ENCODE data around the gene CD63. TPM values are rescaled to one million over a fixed set of nuclear protein-coding genes. Genes with fewer than 3 reads are reported as not detected.

Gene CD63
- total and polyA plus RNA-seq, 9 of the 15 experiments (the other 6 are each of a cell fraction or from before 2014, with no cell fraction given): 313 to 735 (median 433) TPM

DNA sequence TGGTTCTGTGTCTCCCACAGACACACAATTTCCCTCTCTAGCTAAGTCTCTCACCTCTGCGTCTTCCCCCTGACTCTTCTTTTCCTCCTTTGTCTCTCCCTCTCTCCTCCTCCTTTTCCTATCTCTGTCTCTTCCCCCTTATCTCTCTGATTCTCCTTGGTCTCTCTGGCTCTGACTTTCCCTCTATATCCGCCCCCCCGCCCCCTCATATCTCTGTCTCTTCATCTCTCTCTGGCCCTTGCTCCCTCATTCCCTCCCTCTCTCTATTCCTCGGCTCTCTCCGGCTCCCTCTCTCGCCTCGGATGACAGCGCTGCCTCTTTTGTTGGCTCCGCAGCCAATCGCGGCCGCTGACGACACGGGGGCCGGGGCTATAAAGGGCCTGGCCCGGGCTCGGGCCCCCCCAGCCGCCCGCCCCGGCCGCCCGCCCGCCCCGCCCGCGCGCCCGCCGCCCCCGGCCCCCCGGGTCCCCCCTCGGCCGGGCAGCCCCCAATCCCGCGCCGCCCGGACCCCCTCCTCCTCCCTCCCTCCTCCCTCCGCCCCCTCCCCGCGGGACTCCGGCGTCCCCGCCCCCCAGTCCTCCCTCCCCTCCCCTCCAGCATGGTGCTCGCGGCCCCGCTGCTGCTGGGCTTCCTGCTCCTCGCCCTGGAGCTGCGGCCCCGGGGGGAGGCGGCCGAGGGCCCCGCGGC is 14.1 kb upstream of the CD63 start, which contains the start of gene GDF11 (continued):
- no peak for TF ChIP-seq RREB1 (CRISPR knock-in tag; IDR thresholded peaks at IDR 0.05)
- TF ChIP-seq FOSL1 (tag; conservative IDR thresholded peaks at IDR 0.05): 0 out of 2 replicates have a peak, but pooled peaks have one; percentile 19
- peak; percentile 67 for TF ChIP-seq MTA2 (IDR thresholded peaks at IDR 0.05; ENCODE audit: low read depth)
- peak in 1 of 2 experiments; percentile 94; a peak in 2 of 4 replicates for TF ChIP-seq HDAC1 (IDR thresholded peaks at IDR 0.05)
- peak; percentile 55 for TF ChIP-seq NEUROD1 (IDR thresholded peaks at IDR 0.05; ENCODE audit: borderline replicate concordance, low read depth, low read length, partially characterized antibody)
- 0 out of 2 replicates have a peak, but pooled peaks have one; percentile 51 for TF ChIP-seq MIER1 (IDR thresholded peaks at IDR 0.05; ENCODE audit: low read depth)
- TF ChIP-seq ATF7 (IDR thresholded peaks at IDR 0.05): peak; percentile 45; the same call in 1 of the 2 replicates
- peak; percentile 72 for TF ChIP-seq POLR2A (conservative IDR thresholded peaks at IDR 0.05)
- no peak; the same call in 1 of the 2 replicates for TF ChIP-seq TFE3 (CRISPR knock-in tag; IDR thresholded peaks at IDR 0.05)
- TF ChIP-seq ASH1L (IDR thresholded peaks at IDR 0.05; ENCODE audit: borderline replicate concordance, low read depth, partially characterized antibody): peak; percentile 63
- no peak for TF ChIP-seq ZNF165 (CRISPR knock-in tag; IDR thresholded peaks at IDR 0.05; ENCODE audit: borderline replicate concordance)
- TF ChIP-seq, protein P1, sequence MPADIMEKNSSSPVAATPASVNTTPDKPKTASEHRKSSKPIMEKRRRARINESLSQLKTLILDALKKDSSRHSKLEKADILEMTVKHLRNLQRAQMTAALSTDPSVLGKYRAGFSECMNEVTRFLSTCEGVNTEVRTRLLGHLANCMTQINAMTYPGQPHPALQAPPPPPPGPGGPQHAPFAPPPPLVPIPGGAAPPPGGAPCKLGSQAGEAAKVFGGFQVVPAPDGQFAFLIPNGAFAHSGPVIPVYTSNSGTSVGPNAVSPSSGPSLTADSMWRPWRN (IDR thresholded peaks at IDR 0.05; ENCODE audit: low read depth): 0 out of 2 replicates have a peak, but pooled peaks have one; percentile 50
- TF ChIP-seq RAD51 (IDR thresholded peaks at IDR 0.05; ENCODE audit: borderline replicate concordance, low read depth): peak; percentile 27; the same call in 1 of the 2 replicates
- TF ChIP-seq NBN (IDR thresholded peaks at IDR 0.05; ENCODE audit: low read depth): peak; percentile 97
- TF ChIP-seq ARID2 (IDR thresholded peaks at IDR 0.05): peak; percentile 77
- TF ChIP-seq THRB (CRISPR knock-in tag; conservative IDR thresholded peaks at IDR 0.05): peak; percentile 95
- TF ChIP-seq SP2 (IDR thresholded peaks at IDR 0.05; ENCODE audit: extremely low read depth, low read depth, low read length, poor library complexity, severe bottlenecking): peak; percentile 44

Measured in K562 (cell line).